AG04450 (cell line): Measurements from ENCODE around the gene MRPL19. TPM values are rescaled to one million over a fixed set of nuclear protein-coding genes. Genes with fewer than 3 reads are reported as not detected.

ENCODE experiments used
- CTCF ChIA-PET: fragments of 300-600, 350-600 bp; formaldehyde crosslinking; extraction: SDS; loops from one replicate; lab custom pipeline; 2022; ENCODE audit warnings: antibody characterized with exemption, inconsistent platforms; lab: Charles Lee
- POLR2A ChIA-PET: fragments of 350-600 bp; formaldehyde crosslinking; extraction: SDS; loops from one replicate; lab custom pipeline; 2021; ENCODE audit warnings: antibody characterized with exemption, inconsistent platforms; lab: Yijun Ruan, JAX
- DNase-seq: peaks from one replicate; pipeline ENCODE4 v3.0.0-alpha.2; 2011; ENCODE audit warnings: low read depth, low spot score
- H3K27ac ChIP-seq: one replicate; pipeline ENCODE4 v1.5.1; 2012; ENCODE audit warnings: low read depth, low read length, control low read depth
- H3K27me3 ChIP-seq: one replicate; pipeline ENCODE4 v1.6.0; 2012; ENCODE audit warnings: low read length; ENCODE audit not compliant: control insufficient read depth, insufficient read depth
- H3K4me3 ChIP-seq: 2 replicates; pipeline ENCODE4 v1.5.1; 2011; ENCODE audit warnings: mild to moderate bottlenecking, low read depth, low read length, control low read depth
- H3K9me3 ChIP-seq: 2 replicates; pipeline ENCODE4 v1.5.1; 2012; ENCODE audit warnings: low read length; ENCODE audit not compliant: control insufficient read depth, insufficient read depth
- polyA plus RNA-seq: library from polyadenylated mRNA; depleted of rRNA; stranded (reverse); fragments of >200 nt; gene quantifications from 2 replicates; pipeline ENCODE4 v1.2.3, GENCODE V29; 2011
- TF ChIP-seq, protein P1 (sequence below): IDR thresholded peaks from 2 replicates; pipeline ENCODE4 v1.5.1; 2011; ENCODE audit warnings: low read depth, low read length, control low read depth, inconsistent platforms

The MRPL19 gene
- polyA plus RNA-seq, 1 experiment, result 59.1 TPM

GRCh38 chr2:75612108-75612861, 34.3 kb upstream of the MRPL19 start:
- CTCF ChIA-PET, result interaction anchor here (0.6 to 2.8 kb wide), 4 partner anchors 16 to 149 kb away, joined by 3 to 10 read pairs (median 6); no protein-coding TSS in a partner anchor
- Histone ChIP-seq H3K9me3 (no peaks in the 10 kb centered on the region; the same call in 1 of the 2 replicates), H3K4me3 (no peak overlapping the region), H3K27ac (no peak overlapping the region), H3K27me3 (no peaks in the 10 kb centered on the region)
- TF ChIP-seq, protein P1, sequence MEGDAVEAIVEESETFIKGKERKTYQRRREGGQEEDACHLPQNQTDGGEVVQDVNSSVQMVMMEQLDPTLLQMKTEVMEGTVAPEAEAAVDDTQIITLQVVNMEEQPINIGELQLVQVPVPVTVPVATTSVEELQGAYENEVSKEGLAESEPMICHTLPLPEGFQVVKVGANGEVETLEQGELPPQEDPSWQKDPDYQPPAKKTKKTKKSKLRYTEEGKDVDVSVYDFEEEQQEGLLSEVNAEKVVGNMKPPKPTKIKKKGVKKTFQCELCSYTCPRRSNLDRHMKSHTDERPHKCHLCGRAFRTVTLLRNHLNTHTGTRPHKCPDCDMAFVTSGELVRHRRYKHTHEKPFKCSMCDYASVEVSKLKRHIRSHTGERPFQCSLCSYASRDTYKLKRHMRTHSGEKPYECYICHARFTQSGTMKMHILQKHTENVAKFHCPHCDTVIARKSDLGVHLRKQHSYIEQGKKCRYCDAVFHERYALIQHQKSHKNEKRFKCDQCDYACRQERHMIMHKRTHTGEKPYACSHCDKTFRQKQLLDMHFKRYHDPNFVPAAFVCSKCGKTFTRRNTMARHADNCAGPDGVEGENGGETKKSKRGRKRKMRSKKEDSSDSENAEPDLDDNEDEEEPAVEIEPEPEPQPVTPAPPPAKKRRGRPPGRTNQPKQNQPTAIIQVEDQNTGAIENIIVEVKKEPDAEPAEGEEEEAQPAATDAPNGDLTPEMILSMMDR, result no peak
- DNase-seq, result no peak
- POLR2A ChIA-PET, result no interaction called here

- Histone ChIP-seq H3K27me3 (no peaks in the 10 kb centered on the region), H3K27ac (no peak overlapping the region), H3K9me3 (no peaks in the 10 kb centered on the region; the same call in 1 of the 2 replicates), H3K4me3 (no peak overlapping the region)
- DNase-seq, result no peak
- TF ChIP-seq, protein P1, result no peak
- CTCF ChIA-PET, result interaction anchor here (0.6 to 2.8 kb wide), 4 partner anchors 15 to 149 kb away, joined by 3 to 10 read pairs (median 6); no protein-coding TSS in a partner anchor
- POLR2A ChIA-PET, result no interaction called here
Observed at GRCh38 chr2:75612862-75613243, 33.7 kb upstream of the MRPL19 start.

- H3K27me3 ChIP-seq, result no peaks in the 10 kb centered on the region
- H3K4me3 ChIP-seq, result no peak overlapping the region
- no peak overlapping the region for H3K27ac ChIP-seq
- CTCF ChIA-PET, result interaction anchor here (0.8 to 2.8 kb wide), 3 partner anchors 8 to 149 kb away, joined by 4 to 9 read pairs (median 4); no protein-coding TSS in a partner anchor
- no peak for DNase-seq
- TF ChIP-seq, protein P1, result no peak
- POLR2A ChIA-PET, result no interaction called here
- H3K9me3 ChIP-seq, result no peaks in the 10 kb centered on the region; the same call in 1 of the 2 replicates
Observed at GRCh38 chr2:75614162-75614651, 32.4 kb upstream of the MRPL19 start.

DNA sequence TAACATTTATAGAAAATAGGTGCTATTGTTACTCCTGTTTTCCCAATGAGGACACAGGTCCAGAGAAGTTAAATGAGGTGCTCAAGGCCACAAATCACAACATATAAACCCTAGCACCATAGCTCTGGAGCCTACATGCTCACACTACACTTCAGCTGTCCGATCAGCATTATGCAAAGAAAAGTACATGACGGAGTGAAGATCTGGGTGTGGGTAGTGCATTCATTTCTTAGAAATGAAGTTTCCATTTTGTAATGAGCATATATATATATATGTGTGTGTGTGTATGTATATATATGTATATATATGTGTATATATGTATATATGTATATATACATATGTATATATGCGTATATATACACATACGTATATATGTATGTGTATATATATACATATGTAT, 30.2 kb upstream of the MRPL19 start:
- no peaks in the 10 kb centered on the region for H3K27me3 ChIP-seq
- CTCF ChIA-PET, result interaction anchor here (0.8 to 2.0 kb wide), 4 partner anchors 10 to 151 kb away, joined by 4 to 13 read pairs (median 6); no protein-coding TSS in a partner anchor
- no peak for DNase-seq
- no peak overlapping the region for H3K27ac ChIP-seq
- POLR2A ChIA-PET, result no interaction called here
- H3K9me3 ChIP-seq, result no peaks in the 10 kb centered on the region; the same call in 1 of the 2 replicates
- H3K4me3 ChIP-seq, result no peak overlapping the region
- TF ChIP-seq, protein P1, result no peak

- H3K4me3 ChIP-seq, result no peak overlapping the region
- H3K9me3 ChIP-seq, result no peaks in the 10 kb centered on the region; the same call in 1 of the 2 replicates
- DNase-seq, result no peak
- TF ChIP-seq, protein P1, result no peak
- H3K27me3 ChIP-seq, result no peaks in the 10 kb centered on the region
- CTCF ChIA-PET, result interaction anchor here (1.4 to 2.0 kb wide), 2 partner anchors 11 to 151 kb away, joined by 7 to 13 read pairs; no protein-coding TSS in a partner anchor
- POLR2A ChIA-PET, result no interaction called here
- no peak overlapping the region for H3K27ac ChIP-seq
Observed at GRCh38 chr2:75616933-75617332, 29.6 kb upstream of the MRPL19 start.
